HG02981 (cell line): ENCODE results near the gene TAPBP.
"Not testable (repeated sequence)": the region's sequence is repeated elsewhere in the genome, so short reads cannot be mapped to it uniquely, and the experiment has no call there.

Experiments used
- ATAC-seq: cut with Tn5 transposase; IDR thresholded peaks from one replicate; pipeline ENCODE4 v1.9.1; 2021; ENCODE audit warnings: mild to moderate bottlenecking, moderate library complexity; ENCODE audit not compliant: unreplicated experiment

TAPBP gene

DNA sequence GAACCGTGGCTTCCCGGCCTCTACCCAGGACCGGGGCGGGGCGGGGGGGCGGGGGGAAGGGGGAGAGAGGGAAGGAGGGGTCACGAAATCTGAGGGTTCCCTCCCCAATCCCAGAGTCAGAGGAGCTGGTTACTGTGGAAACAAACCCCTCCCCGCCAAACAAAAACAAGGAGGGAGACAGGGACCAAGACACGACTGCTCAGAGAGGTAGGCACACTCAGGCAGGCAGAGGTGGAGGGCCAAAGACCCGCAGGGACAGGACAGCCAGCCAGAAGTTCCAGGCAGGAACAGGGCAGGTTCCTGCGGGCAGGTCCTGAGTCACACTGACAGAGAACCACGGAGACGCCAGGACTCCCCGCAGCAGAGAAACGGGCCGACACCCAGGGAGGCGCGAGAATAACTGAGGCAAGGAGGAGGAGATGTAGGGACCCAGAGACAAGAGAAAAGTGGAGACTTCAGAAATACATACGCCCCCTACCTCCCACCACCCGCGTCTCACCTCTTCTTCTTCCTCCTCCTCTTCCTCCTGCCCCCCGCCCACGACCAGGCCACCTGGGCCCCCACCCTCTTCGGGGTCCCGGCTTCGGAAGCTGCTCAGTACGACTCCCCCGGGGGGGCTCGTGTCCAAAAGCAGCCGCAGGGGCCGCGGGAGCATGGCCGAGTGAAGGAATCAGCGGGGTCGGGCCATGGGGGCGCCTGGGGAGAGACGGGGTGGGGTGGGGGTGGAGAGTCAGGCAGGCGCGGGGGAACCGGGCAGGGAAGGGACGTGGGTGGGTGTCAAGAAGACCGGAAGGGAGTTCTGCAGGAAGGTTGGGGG lies 15.7 kb downstream of the TAPBP start:
- no peak for ATAC-seq

- no peak for ATAC-seq
These were observed 16.4 kb downstream of the TAPBP start for GRCh38 chr6:33297406-33297955.

DNA sequence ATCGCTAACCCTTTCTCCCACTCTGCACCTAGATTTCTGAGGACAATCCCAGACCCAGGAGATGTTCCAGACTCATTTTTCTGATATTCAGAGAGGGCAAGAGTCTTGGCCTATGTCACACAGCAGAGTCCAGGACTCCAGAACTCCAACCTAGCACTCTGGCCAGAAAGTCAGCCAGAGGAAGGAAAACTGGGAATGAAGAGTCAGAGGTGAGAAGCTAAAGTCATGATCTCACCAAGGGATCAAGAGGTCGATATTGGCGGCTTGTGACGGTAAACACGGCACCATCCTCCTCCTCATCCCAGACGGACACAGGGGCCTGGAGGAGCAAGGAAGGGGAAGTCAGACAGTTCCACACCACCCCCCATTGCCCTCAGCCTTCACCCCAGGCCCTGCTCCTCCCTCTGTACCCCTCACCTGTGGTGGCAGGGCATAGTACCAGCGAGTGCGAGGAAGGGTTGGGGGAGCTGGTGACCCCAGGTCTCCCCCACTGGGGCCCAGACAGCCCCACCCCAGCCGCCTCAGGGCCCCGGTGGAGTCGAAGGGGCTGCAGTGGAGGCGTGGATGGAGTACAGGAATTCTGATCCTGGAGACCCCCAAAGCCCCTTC lies 17.0 kb downstream of the TAPBP start:
- ATAC-seq = no peak

DNA sequence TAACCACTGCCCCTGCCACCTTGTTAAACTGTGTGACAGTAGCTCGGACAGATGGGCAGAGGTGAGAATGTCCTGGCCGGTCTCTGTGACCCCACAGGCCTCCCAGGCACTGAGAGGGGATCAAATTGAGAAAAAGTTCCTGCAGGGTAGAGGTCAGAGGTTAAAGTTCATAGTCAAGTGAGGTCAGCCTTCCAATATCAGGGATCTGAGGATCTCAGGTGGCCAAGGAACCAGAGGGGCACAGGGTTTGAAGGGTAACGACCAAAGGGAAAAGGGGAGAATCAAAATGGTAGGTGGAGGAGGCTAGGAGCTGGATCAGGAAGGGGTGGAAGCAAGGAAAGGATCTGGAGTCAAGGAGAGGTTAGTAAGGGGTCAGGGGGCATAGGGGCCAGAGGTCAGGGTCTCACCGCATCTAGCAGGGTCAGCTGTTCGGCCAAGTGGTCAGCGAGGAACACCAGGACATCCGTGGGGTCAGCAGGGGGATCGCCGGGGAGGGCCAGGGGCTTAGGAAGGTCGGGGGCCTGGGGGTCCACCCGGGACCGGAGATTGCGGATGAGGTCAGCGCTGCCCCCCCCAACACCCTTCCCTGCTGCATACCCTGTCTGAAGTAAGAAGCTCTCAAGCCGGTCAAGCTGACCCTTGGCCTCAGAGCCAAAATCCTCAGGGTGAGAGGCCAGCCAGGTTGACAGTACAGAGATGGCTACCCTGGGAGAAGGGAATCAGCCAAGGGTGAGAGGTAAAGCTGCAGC lies 18.1 kb downstream of the TAPBP start:
- ATAC-seq = no peak

GRCh38 chr6:33294086-33294823 lies 19.6 kb downstream of the TAPBP start:
- ATAC-seq = no peak

DNA sequence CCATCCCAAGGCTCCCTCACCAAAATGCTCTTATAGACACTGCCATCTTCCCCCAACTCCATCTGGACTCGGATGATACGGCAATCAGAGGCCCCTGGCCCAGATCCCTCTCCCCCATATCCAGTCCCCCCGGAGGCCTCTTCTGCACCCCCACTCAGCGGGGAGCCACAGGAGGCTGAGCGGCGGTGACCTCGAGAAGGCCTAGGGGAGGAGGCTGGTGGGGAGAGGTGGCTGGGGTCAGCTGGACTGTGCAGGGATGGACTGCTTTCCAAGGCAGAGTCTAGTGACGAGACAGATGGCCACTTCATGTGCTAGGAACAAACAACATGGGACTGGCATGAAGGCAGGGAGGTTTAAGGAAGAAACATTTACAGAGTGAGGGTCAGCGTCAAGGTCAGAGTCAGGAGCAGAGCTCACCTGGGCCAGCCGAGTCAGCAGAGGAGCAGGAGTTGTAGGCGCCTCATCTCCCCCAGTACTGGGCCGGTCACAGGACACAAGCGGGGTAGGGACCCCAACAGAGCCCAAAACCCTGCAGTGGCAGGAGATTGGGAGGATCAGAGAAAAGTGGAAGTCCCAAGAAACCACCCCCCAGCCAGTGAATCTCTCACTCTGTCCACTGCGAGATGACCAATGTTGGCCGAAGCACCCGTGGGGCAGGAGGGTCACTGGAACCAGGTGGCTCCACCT lies 20.7 kb downstream of the TAPBP start:
- ATAC-seq = no peak

GRCh38 chr6:33290459-33290858 lies 23.4 kb downstream of the TAPBP start:
- no peak for ATAC-seq

- no peak for ATAC-seq
These were observed 24.0 kb downstream of the TAPBP start for GRCh38 chr6:33289784-33290315.

DNA sequence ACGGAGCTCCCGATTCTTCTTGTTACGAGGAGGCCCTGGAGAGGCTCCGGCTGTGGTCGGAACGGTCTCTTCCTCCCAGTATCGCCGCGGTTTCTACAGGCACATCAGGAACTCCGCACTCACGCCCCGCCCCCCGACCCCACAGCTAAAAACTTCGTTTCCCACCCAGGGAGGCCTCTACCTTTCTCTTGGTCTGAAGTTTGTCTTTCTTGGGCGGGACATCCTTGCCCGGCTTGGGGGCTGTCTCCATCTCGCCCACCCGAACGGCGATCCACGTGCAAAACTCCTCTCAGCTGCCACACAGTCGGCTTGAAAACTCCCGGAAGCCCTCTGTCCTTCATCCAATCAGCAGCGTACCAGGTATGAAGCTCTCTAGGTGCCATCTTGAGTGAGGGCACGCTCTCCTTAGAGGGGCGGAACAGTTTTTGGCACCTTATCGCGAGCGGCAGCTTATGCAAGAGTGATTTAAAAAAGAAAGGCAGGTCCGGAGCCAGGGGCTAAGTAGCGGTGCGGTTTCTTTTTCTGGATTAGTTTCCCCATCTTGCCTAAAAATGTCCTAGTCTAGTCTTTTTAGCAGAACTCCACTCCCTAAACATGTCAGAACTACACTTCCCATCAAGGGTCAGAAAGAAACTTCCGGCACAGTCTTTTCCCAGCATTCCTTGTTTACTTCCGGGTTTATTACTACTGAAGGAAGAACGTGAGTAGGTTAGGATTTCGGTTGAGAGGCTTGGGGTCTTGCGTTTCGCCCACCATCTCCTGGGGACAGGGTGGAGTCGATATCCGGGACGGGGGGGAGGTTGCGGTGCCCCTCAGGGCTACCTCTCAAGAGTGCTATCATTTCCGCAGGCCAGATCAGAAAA lies 24.7 kb downstream of the TAPBP start, which contains the start of the genes PFDN6 and WDR46:
TSS of gene PFDN6 (plus strand) at position 681 of the 863 bp plus-strand sequence. CDS start 256 bp downstream, outside the sequence.
TSS of gene WDR46 (minus strand) at position 319 of the 863 bp plus-strand sequence. CDS start at position 250, 69 bp downstream.
- ATAC-seq = peak; percentile 80

GRCh38 chr6:33288141-33288920 lies 25.5 kb downstream of the TAPBP start:
- ATAC-seq = no peak

- ATAC-seq = no peak
These were observed 26.6 kb downstream of the TAPBP start for GRCh38 chr6:33286946-33287914.

DNA sequence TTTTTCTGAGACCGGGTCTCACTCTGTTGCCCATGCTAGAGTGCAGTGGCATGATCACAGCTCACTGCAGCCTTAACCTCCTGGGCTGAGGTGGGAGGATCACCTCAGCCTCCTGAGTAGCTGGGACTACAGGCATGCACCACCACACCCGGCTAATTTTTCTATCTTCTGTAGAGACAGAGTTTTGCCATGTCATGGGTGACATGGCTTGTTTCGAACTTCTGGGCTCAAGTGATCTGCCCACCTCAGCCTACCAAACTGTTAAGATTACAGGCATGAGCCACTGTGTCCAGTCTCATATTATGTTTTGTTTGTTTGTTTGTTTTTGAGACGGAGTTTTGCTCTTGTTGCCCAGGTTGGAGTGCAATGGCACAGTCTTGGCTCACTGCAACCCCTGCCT lies 28.7 kb downstream of the TAPBP start:
- not testable (repeated sequence) for ATAC-seq

GRCh38 chr6:33280539-33280938 lies 33.3 kb downstream of the TAPBP start:
- ATAC-seq = no peak

DNA sequence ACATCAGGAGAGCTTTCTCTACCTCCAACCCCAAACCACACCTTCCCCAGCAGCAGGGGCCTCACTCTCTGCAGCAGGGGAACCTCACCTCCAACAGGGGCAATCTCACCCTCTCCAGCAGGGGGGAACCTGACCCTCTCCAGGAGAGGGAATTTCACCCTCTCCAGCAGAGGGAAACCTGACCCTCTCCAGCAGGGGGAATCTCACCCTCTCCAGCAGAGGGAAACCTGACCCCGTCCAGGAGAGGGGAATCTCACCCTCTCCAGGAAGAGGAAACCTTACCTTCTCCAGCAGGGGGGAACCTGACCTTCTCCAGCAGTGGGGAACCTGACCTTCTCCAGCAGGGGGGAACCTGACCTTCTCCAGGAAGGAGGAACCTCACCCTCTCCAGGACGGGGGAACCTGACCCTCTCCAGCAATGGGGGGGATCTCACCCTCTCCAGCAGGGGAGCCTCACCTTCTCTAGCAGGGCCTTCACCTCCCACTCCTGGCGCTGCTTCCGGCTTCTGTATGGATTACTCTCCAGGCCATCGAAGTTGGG lies 33.8 kb downstream of the TAPBP start:
- no peak for ATAC-seq

GRCh38 chr6:33279257-33279695 lies 34.6 kb downstream of the TAPBP start:
- ATAC-seq = no peak

DNA sequence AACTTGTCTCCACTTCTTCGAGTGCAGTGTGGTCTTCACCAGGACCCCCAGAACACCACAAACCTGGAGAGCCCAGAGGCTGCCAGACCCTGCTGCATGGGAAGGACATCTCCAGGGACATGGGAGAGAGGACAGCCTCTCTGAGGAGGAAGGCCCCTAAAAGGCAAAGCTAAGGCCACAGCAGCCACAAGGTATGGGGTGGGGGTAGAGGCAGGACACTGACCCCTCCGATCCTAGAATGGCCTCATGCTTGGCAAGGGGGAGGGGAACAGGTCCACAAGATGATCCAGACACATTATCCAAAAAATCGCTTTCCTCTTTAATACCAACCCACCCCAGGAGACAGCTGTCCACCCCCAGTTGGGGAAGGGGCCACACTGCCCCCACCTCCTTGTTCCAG lies 35.1 kb downstream of the TAPBP start:
- ATAC-seq = no peak

DNA sequence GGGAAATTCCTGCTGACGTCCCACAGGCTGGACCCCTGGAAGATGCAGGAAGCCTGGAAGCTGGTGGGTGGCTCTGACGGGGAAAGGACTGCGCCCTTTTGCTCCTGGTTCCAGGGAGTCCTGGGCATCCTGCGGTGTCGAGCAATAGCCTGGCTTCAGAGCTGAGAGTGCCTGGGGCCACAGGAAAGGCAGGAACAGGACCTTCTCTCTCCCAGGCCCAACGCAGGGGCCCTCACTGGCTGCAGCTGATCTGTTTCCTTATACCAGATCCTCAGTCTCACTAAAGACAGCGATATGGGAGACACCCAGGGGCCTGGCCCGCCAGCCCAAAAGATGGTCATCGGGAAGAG lies 35.5 kb downstream of the TAPBP start:
- ATAC-seq = no peak
